Activated CD8-positive, alpha-beta memory T cell treated with anti-CD3 and anti-CD28 coated beads for 24 hours (primary cell): ENCODE measurements around the gene ETNK2.

Experiments used
- DNase-seq: peaks from one replicate; pipeline ENCODE4 v3.0.0-alpha.2; 2020

Gene ETNK2

GRCh38 chr1:204146309-204146708 is 5.5 kb downstream of the ETNK2 start:
- no peak for DNase-seq

DNA sequence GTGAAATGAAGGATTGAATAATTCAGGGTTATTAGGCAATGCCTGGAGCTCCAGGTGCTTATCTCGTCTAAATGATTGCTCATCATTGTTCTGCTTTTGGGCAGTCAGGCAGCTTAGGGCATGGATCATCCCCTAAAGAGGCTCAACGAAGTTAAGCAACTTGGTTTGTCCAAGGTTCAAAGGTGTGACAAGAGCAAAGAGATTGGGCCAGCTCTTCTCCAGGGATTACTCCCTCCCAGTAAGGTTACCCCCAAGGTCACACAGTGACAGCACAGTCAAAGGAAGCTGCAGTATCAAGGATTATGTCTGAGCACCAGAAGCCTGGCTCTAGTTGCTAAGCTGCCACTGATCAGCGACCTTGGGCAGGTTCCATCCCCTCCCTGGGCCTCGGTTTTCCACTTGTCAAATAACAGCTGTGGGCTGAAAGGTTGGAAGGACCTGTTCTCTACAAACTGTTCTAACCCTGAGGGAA is 6.8 kb downstream of the ETNK2 start:
- no peak for DNase-seq

- DNase-seq: no peak
These were observed 8.4 kb downstream of the ETNK2 start for GRCh38 chr1:204143276-204144041.

DNA sequence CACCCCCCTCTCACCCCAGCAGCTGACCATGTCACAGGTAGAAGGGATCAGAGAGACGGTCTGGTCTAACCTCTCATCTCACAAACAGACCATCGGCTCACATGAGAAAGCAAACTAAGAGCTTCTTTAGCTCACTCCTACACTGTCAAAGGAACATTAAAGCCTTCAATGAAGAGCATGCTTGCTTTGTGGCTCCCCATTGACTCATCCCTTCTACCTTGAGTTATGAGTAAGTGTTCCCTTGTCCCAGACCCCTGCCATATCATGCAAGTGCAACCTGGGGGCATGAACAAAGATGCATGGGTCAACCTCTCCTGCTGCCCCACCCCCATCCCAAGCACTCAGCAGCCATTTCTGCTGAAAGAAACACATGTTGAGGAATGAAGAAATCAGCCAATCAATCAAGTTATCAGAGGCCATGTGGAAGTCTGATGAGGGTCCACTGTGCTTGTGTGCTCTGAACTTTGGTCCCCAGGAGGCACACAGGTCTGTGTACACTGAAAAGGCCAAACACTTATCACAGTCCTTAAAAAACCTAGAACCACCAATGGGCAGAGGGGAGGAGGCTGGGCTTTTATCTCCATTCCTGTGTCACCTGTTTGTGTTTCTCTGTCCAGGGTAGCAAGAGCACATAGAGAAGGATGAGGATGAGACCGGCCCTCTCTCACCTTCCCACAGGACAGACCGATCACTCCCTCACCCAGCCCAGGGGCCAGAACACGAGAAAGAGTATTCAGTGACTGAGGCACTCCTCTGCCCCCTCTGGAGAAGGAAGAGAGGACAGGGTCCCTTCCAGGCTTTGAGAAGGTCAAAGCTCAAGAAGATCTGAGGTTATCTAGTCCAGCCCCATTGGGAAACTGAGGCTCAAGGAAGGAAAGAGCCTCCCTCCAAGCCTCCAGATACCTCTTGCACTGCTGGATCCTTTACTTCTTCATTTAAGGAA is 9.5 kb downstream of the ETNK2 start:
- DNase-seq: no peak

GRCh38 chr1:204141131-204141530 is 10.7 kb downstream of the ETNK2 start:
- no peak for DNase-seq

DNA sequence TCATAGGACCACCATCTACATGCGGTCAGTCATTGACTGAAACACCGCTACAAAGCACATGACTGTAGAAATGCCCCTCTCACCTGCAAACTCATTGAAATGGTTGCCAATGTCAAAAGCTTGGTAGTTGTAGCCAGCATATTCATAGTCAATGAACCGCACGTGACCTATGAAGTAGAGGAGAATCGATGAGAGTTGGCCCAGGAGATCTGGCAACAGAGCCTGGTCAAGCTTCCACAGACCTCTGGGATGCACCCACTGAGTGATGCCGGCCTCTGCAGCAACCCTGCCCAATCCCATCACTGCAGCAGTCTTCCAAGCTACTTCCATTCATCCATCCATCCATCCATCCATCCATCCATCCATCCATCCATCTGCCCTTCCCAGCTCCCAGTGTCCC is 11.9 kb downstream of the ETNK2 start:
- no peak for DNase-seq

DNA sequence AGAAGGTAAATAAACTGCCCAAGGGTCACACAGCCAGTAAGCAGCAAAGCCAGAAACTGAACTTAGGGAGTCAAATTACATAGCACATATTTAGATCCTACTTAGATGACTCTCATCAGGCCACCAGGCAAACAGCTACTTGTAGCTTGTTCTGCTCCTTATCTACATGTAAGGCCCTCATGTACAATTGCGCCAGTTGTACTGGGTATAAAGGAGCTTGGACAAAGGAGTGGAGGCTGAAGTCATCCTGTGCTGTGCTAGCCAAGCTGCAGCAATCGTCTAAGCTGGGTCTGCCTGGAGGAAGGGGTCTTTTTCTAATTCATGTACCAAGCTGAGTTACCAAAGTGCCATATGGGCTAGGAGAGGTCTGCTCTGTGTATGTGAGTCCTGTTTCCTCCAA is 12.8 kb downstream of the ETNK2 start:
- DNase-seq: no peak

GRCh38 chr1:204136814-204137213 is 15.0 kb downstream of the ETNK2 start:
- DNase-seq: no peak

- no peak for DNase-seq
These were observed 17.7 kb downstream of the ETNK2 start for GRCh38 chr1:204134103-204134502.

GRCh38 chr1:204132718-204133117 is 19.1 kb downstream of the ETNK2 start:
- DNase-seq: no peak

- no peak for DNase-seq
These were observed 19.9 kb downstream of the ETNK2 start for GRCh38 chr1:204131978-204132377.

DNA sequence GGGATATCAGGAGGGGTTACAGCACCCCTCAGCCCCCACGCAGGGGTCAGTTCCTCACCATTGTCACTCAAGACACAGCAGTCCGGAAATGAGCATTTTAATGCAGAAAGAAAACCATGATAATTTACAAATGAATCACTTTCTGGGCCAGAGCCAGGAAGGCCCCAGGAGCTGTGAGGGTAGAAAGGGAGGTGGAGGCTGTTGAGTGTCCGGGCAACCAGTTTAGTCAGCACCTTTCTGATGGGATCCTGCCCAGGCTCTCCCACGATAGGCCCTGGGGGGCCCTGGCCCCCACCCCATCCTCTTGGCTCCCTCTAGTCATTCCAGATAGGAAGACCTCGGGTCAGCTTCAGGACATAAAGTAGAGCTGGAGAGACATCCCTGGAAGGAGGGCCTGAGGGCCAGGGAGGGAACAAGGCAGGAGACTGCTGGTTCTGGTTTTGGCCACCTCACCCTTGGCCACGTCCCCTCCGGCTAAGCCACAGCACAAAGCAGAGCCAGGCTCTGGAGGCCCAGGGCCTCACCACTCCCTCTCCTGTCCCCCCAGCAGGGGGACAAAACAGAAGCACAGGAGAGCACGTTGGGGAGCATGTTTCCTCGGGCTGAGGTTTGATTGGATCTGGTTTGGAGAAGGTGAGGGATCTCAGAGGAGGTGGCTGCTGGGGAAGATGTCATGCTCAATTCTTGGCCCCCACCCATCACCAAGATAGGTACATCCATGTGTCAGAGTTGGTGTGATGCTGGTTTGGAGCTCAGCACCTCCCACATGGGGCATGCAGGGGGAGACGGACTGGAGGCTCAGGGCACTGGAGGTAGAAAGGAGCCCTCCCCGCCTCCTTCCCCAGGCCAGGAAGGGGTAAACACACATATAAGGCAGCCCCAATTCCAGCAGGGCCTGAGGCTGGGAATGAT is 20.6 kb downstream of the ETNK2 start:
- DNase-seq: no peak

DNA sequence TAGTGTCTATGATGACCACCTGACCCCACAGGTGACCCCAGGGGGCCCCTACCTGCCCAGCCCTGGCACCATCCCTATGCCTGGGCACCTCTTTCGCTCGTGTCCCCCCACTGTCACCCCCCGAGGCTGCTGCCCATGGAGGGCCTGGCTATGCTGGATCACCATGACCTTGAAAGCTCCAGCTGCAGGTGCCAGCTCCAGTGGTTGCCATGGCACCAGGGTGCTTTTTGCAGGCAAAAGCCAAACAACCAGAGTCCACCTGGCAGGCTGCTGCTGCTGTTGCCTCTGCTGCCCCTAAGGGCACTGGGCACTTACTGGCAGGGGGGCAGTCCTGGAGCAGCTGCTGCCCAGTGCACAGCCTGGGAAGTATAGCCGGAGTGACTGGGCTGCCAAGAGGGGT is 21.7 kb downstream of the ETNK2 start:
- DNase-seq: no peak

DNA sequence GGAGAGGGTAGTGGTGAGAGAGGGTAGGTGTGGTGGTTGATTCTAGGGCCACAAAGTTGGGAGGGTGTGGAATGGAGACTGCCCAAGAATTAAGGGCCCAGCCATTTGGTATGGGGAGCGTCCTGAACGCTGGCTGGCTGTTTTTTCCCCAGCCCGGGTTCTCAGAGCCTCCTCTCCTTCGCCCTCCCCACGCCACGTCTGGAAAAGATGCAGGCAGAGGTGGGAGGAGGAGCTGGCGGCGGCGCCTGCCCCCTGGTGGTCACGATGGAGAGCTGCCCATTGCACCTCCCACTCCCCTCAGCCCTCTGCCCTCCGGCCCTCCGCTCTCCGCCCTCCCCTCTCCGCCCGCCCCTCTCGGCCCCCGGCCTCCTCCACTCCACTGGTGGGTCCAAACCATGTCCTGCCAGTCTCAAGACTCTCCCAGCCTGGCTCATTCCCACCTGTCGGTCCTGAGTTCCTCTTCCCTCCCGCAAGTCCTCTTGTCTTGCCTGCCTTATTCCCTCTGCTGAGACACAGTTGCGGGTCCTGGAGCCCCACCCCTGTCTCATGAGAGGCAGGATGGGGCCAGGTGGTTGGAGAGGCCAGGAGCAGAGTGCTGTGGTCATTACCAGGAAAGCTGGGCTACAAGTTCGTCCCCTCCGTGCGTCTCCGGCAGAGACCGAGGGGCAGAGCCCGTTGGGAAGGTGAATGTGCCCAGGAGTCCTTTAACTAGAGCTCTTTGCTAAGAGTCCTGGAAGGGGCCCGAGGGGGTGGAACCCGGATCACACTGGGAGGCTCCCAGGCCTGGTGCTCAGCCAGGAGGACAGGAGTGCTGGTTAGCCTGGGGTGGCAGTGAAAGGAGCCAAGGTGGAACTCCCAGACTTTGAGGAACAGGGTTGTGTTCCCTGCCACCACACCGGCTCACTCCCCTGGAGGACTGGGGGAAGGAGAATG is 22.6 kb downstream of the ETNK2 start:
- DNase-seq: peak; percentile 81

GRCh38 chr1:204128464-204128963 is 23.3 kb downstream of the ETNK2 start:
- no peak for DNase-seq

DNA sequence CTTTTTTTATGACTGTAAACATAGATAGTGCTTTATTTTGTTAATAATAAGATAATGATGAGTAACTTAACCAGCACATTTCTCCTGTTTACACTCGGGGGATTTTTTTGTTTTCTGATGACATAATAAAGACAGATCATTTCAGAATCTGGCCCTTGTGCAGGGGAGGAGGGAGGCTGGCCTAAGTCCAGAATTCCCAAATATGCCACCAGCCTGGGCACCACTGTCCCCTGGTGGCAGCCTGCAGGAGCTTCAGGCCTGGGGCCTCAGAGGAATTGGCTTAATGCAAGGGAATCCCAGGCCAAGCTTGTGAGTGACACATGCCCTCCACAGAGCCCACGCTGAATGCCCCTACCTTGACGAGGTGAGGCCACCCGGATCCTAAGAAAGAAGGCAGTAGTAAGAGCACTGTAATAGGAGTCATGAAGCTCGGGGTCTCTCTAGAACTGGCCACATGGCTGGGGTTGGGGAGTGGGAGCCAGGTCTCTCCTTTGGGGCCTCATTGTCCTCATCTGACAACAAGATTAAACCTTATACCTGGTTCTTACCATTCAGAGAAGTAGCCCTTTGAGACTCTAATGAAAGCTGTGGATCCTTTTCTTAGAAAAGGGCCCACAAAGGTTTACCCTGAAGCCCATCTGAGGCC is 24.1 kb downstream of the ETNK2 start:
- DNase-seq: no peak

GRCh38 chr1:204126956-204127355 is 24.9 kb downstream of the ETNK2 start:
- DNase-seq: no peak

DNA sequence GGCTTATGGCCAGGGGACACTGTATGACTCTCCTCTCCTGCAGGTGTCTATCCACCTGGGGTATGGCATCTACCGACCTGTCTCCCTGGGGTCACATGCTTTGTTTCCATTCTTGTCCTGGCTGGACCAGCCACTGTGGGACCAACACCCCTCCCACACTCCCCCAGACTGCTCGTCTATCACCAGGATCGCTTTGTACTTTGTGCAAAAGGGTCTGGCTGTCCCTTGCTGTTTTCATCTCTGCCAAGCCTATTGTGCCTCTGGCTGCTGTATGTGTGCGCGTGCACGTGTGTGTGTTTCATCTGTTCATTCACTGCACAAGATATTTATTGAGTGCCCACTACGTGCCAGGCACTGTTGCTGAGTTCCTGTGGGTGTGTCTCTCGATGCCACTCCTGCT is 25.5 kb downstream of the ETNK2 start:
- DNase-seq: no peak

- DNase-seq: no peak
These were observed 26.0 kb downstream of the ETNK2 start for GRCh38 chr1:204125759-204126351.

GRCh38 chr1:204124639-204125038 is 27.2 kb downstream of the ETNK2 start:
- DNase-seq: no peak

DNA sequence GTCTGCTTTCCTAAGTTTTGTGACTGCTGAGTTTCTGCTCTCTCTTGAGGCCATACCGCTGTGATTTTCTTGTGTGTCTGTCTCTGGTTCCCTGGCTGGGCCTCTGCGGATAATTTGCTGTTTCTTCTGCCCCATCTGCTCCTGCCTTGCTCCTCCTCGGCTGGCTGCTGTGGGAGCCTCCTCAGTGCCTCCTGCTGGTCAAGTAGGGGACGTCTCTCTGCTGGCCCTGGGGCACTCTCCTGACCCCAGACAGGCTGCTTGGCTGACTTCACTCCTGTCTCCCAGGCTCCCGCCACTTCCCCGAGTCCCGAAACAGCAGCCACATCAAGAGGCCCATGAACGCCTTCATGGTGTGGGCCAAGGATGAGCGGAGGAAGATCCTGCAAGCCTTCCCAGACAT is 28.5 kb downstream of the ETNK2 start:
- DNase-seq: no peak
